ENCODE measurements around the gene CPLANE2.

- TF ChIP-seq CTCF (IDR thresholded peaks at IDR 0.05 in 8 of 11, conservative IDR thresholded peaks at IDR 0.05 in 3 of 11) (no peak), POLR2A (IDR thresholded peaks at IDR 0.05) (no peak), POLR2AphosphoS5 (IDR thresholded peaks at IDR 0.05) (no peak)
Observed at GRCh38 chr1:16256478-16256877, 19.5 kb upstream of the CPLANE2 start.

All from spleen (tissue), 7 donors.